CD4-positive, alpha-beta memory T cell (primary cell): ENCODE results near the gene MORN1. TPM values are rescaled to one million over a fixed set of nuclear protein-coding genes. Genes with fewer than 3 reads are reported as not detected.

ENCODE experiments used
- CTCF ChIA-PET: fragments of 350-600 bp; sonication (Branson Sonifier 250); formaldehyde crosslinking; loops from one replicate; lab custom pipeline; 2021; ENCODE audit warnings: inconsistent platforms; ENCODE audit not compliant: partially characterized antibody; lab: Charles Lee
- POLR2A ChIA-PET: fragments of 350-600 bp; sonication (Branson Sonifier 250); formaldehyde crosslinking; loops from one replicate; lab custom pipeline; 2021; ENCODE audit not compliant: partially characterized antibody; lab: Charles Lee
- DNase-seq, 5 donors: peaks; one replicate each; pipeline versions ENCODE4 v3.0.0 to v3.0.0-alpha.2; 2020 to 2022; ENCODE audit warnings: mixed read lengths in 1 of 5
- H3K27ac ChIP-seq: one replicate; pipeline ENCODE4 v1.7.0; 2013; ENCODE audit warnings: low read depth, low read length
- H3K27me3 ChIP-seq: 2 replicates; pipeline ENCODE4 v1.7.0; 2013; ENCODE audit warnings: mild to moderate bottlenecking, low read length, moderate library complexity; ENCODE audit not compliant: insufficient read depth
- H3K36me3 ChIP-seq: 2 replicates; pipeline ENCODE4 v1.7.0; 2013; ENCODE audit warnings: mild to moderate bottlenecking, low read length, moderate library complexity; ENCODE audit not compliant: insufficient read depth
- H3K4me1 ChIP-seq: 2 replicates; pipeline ENCODE4 v1.7.0; 2013; ENCODE audit warnings: mild to moderate bottlenecking, low read length, moderate library complexity; ENCODE audit not compliant: insufficient read depth
- H3K4me3 ChIP-seq, 2 donors: one replicate each; pipeline ENCODE4 v1.7.0; 2013; ENCODE audit warnings: low read length in 2 of 2, mild to moderate bottlenecking in 1 of 2
- H3K9me3 ChIP-seq, 2 donors: one replicate each; pipeline ENCODE4 v1.7.0; 2013; ENCODE audit warnings: low read length in 2 of 2, control low read depth in 1 of 2; ENCODE audit not compliant: control insufficient read depth in 1 of 2
- H3K27ac Mint-ChIP-seq, 7 donors: one replicate each; pipeline ENCODE4 v1.8.0; 2020 to 2021; ENCODE audit warnings: mixed read lengths in 7 of 7, mild to moderate bottlenecking in 6 of 7, inconsistent platforms in 3 of 7, moderate library complexity in 3 of 7
- H3K27me3 Mint-ChIP-seq, 2 donors: one replicate each; pipeline ENCODE4 v1.8.0; 2020 to 2021; ENCODE audit warnings: mixed read lengths in 2 of 2
- H3K36me3 Mint-ChIP-seq, 2 donors: one replicate each; pipeline ENCODE4 v1.8.0; 2020 to 2021; ENCODE audit warnings: mixed read lengths in 2 of 2, inconsistent platforms in 1 of 2, mild to moderate bottlenecking in 1 of 2
- H3K4me1 Mint-ChIP-seq, 4 donors: one replicate each; pipeline ENCODE4 v1.8.0; 2020 to 2021; ENCODE audit warnings: mixed read lengths in 4 of 4, mild to moderate bottlenecking in 1 of 4
- H3K4me3 Mint-ChIP-seq, 8 donors: one replicate each; pipeline ENCODE4 v1.8.0; 2020 to 2021; ENCODE audit warnings: mixed read lengths in 8 of 8, mild to moderate bottlenecking in 7 of 8, moderate library complexity in 6 of 8, inconsistent platforms in 3 of 8
- H3K9me3 Mint-ChIP-seq, 8 donors: one replicate each; pipeline ENCODE4 v1.8.0; 2020 to 2021; ENCODE audit warnings: mixed read lengths in 8 of 8, mild to moderate bottlenecking in 5 of 8, inconsistent platforms in 3 of 8, moderate library complexity in 1 of 8
- intact Hi-C: fragments of 100-400 bp; cut with micrococcal nuclease; formaldehyde crosslinking; loops from one replicate; pipeline ENCODE4 v1.15.1; 2023
- polyA plus RNA-seq, 2 donors: library from polyadenylated mRNA; unstranded; fragments of 300-500 nt; fragmentation: Illumina TruSeq; gene quantifications; one replicate each; pipeline ENCODE4 v1.2.3, GENCODE V29; 2021
- total RNA-seq, 2 experiments: library from RNA; stranded (reverse); gene quantifications; one replicate each; pipeline ENCODE4 v1.2.3, GENCODE V29; 2021

MORN1 gene
- total and polyA plus RNA-seq, 4 experiments from 2014 or later, result 1.9 to 15.3 (median 7.4) TPM

DNA sequence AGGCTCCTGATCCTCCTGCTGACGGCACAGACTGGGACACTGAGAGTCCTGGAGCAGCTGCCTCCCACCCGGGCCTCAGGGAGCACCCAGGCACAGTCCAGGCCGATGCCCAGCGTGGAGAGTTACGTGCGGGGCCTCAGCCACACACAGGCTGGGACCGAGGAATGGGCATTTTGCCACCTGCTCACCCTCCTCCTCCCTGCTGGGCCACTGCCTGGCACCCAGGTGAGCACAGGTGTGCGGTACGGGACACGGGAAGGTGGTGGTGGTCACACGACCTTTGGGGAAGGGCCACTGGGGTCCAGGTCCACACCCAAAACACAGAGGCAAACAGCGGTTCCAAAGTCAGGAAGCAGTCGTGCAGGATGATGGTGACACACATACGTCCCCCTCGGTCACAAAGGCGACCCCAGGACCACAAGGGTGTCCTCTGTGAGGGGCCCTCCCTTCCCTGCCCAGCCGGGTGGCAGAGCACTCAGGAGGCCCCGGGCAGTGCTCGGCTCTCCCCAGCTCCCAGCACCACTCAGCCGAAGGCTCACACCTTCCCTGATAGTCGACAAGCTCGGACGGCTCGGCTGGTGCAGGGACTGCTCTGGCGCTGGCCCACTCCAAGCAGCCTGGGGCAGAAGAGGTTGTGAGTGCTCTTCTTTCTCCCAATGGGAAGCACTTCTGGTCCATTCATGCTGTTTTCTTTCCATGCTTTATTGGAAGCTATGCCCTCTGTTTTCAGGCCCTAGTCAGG lies 14.3 kb downstream of the MORN1 start:
- H3K27ac ChIP-seq, result no peak overlapping the region
- H3K4me3 ChIP-seq, result no peak overlapping the region
- no peak overlapping the region for H3K27ac Mint-ChIP-seq
- intact Hi-C loops, result no loop called here
- H3K4me1 Mint-ChIP-seq, result peaks cover 0 to 3% (median 0%) of the 10 kb centered on the region in 4 donors
- ChIA-PET POLR2A (interaction anchor here (1.6 kb wide), 1 partner anchor 182 kb away, joined by 4 read pairs; the partner anchor contains the start of gene FAAP20), CTCF (interaction anchor here (10.5 kb wide), 1 partner anchor 182 kb away, joined by 236 read pairs; the partner anchor contains the start of gene FAAP20)
- no peak for DNase-seq
- peaks cover 4% of the 10 kb centered on the region for H3K4me1 ChIP-seq
- H3K9me3 ChIP-seq, result no peaks in the 10 kb centered on the region
- H3K36me3 Mint-ChIP-seq, result no peaks in the 10 kb centered on the region
- no peak overlapping the region for H3K4me3 Mint-ChIP-seq
- no peaks in the 10 kb centered on the region for H3K27me3 ChIP-seq
- H3K9me3 Mint-ChIP-seq, result no peaks in the 10 kb centered on the region
- no peaks in the 10 kb centered on the region for H3K27me3 Mint-ChIP-seq
- no peaks in the 10 kb centered on the region for H3K36me3 ChIP-seq

DNA sequence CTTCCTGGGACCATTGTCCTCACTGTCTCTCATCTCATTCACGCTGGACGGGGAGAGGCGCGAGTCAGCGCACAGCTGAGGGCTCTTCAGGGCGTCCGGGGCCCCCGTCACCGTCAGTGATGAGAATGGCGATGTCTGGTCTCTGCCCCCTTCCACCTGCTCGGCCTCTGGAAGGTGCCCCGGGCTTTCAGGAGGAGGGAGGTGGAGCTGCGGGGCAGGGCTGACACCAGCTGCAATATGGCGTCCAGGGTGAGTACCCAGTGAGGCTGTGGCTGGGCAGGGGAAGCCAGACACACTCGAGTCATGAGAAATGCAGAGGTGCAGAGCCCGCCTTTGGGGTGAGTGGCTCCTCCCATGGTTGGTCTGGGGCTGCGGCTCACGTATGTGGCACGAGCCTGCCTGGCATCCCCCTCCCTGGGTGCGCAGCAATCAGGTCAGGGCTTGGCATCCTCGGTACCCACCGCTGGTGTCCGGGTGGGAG lies 15.1 kb downstream of the MORN1 start:
- H3K4me3 Mint-ChIP-seq, result no peak overlapping the region
- no peaks in the 10 kb centered on the region for H3K4me1 Mint-ChIP-seq
- Histone ChIP-seq H3K36me3 (no peaks in the 10 kb centered on the region), H3K27ac (no peak overlapping the region), H3K9me3 (no peaks in the 10 kb centered on the region), H3K27me3 (no peaks in the 10 kb centered on the region), H3K4me1 (no peaks in the 10 kb centered on the region), H3K4me3 (no peak overlapping the region)
- POLR2A ChIA-PET, result interaction anchor here (1.6 kb wide), 1 partner anchor 181 kb away, joined by 4 read pairs; the partner anchor contains the start of gene FAAP20
- no peaks in the 10 kb centered on the region for H3K9me3 Mint-ChIP-seq
- H3K27me3 Mint-ChIP-seq, result no peaks in the 10 kb centered on the region
- intact Hi-C loops, result no loop called here
- H3K27ac Mint-ChIP-seq, result no peak overlapping the region
- CTCF ChIA-PET, result interaction anchor here (10.5 kb wide), 1 partner anchor 181 kb away, joined by 236 read pairs; the partner anchor contains the start of gene FAAP20
- no peaks in the 10 kb centered on the region for H3K36me3 Mint-ChIP-seq
- no peak for DNase-seq

DNA sequence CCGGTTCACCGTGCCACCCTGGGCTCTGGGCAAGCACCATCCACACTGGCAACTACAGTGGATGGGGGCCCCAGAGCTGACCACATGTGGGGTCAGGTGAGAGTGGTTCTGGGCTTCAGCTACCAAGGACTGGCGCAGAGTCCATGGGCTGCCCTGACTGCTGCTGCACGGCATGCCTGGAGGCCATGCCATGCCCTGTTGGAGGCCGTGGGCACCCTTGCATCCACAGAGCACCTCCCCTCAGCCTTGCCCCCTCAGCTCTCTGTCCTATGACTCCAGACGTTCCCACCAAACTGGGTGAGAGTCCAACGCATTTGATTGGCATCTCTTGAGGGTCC lies 15.5 kb downstream of the MORN1 start:
- Histone ChIP-seq H3K36me3 (no peaks in the 10 kb centered on the region), H3K9me3 (no peaks in the 10 kb centered on the region), H3K27me3 (no peaks in the 10 kb centered on the region), H3K4me3 (no peak overlapping the region), H3K4me1 (no peaks in the 10 kb centered on the region), H3K27ac (no peak overlapping the region)
- no peak for DNase-seq
- H3K9me3 Mint-ChIP-seq, result no peaks in the 10 kb centered on the region
- ChIA-PET POLR2A (no interaction called here), CTCF (interaction anchor here (10.5 kb wide), 1 partner anchor 181 kb away, joined by 236 read pairs; the partner anchor contains the start of gene FAAP20)
- H3K27ac Mint-ChIP-seq, result no peak overlapping the region
- no peaks in the 10 kb centered on the region for H3K36me3 Mint-ChIP-seq
- H3K27me3 Mint-ChIP-seq, result no peaks in the 10 kb centered on the region
- H3K4me1 Mint-ChIP-seq, result no peaks in the 10 kb centered on the region
- intact Hi-C loops, result no loop called here
- no peak overlapping the region for H3K4me3 Mint-ChIP-seq

- CTCF ChIA-PET, result interaction anchor here (10.5 kb wide), 1 partner anchor 180 kb away, joined by 236 read pairs; the partner anchor contains the start of gene FAAP20
- Histone ChIP-seq H3K27ac (no peak overlapping the region), H3K4me3 (no peak overlapping the region), H3K27me3 (no peaks in the 10 kb centered on the region), H3K4me1 (no peaks in the 10 kb centered on the region), H3K36me3 (no peaks in the 10 kb centered on the region), H3K9me3 (no peaks in the 10 kb centered on the region)
- intact Hi-C loops, result no loop called here
- Mint-ChIP-seq H3K4me1 (no peaks in the 10 kb centered on the region), H3K27me3 (no peaks in the 10 kb centered on the region), H3K27ac (no peak overlapping the region), H3K4me3 (no peak overlapping the region), H3K36me3 (no peaks in the 10 kb centered on the region), H3K9me3 (no peaks in the 10 kb centered on the region)
- DNase-seq, result no peak
- POLR2A ChIA-PET, result no interaction called here
These were observed 16.0 kb downstream of the MORN1 start for GRCh38 chr1:2375246-2375922.

DNA sequence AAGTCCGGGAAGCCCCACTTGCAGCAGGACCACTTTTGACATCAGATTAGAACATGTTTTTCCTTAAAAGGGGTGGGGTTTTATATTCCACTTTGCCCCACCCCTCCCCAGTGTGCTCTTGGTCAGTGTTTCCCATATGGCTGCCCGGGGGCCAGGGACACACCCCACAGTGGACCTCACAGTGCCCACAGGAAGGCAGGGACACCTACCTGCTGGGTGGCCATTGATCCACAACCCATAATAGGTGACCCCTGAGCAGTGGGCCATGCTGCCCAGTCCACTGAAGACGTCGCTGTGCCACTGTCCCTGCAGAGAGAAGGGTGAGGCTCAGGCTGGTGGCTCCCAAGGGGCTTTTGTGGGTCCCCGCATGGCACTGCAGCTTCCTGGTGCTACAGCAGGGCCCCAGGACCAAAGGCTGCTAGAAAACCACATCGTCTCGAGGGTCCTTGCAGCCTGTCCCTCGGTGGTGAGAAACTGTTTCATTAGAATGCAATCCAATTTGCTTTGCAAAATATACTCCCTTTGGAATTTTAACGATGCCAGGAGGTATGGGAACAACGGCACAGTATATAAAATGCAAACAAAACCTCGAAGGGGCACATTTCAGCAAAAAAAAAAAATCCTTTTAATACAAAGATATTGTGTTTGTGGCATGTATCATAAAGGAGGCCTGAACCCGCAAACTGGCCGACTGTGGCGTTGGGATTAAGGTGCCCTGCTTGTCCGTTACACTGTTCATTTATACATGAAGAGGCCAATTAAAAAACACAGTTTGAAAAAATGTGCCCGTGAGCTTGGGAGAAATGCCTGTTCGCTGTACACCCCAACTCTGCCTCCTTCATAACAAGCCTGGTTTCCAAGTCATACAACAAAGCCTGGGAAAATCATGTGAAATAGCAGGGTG lies 16.9 kb downstream of the MORN1 start:
- no peaks in the 10 kb centered on the region for H3K4me1 ChIP-seq
- no peaks in the 10 kb centered on the region for H3K36me3 ChIP-seq
- intact Hi-C loops, result no loop called here
- Mint-ChIP-seq H3K27me3 (no peaks in the 10 kb centered on the region), H3K4me1 (no peaks in the 10 kb centered on the region), H3K36me3 (no peaks in the 10 kb centered on the region), H3K9me3 (no peaks in the 10 kb centered on the region), H3K4me3 (no peak overlapping the region), H3K27ac (peak overlapping the region in 1 of 7 donors; percentile 51)
- ChIA-PET POLR2A (no interaction called here), CTCF (no interaction called here)
- no peaks in the 10 kb centered on the region for H3K9me3 ChIP-seq
- DNase-seq, result no peak
- no peaks in the 10 kb centered on the region for H3K27me3 ChIP-seq
- H3K27ac ChIP-seq, result no peak overlapping the region
- H3K4me3 ChIP-seq, result no peak overlapping the region

- H3K27me3 Mint-ChIP-seq, result no peaks in the 10 kb centered on the region
- ChIA-PET POLR2A (no interaction called here), CTCF (no interaction called here)
- Histone ChIP-seq H3K27ac (no peak overlapping the region), H3K36me3 (no peaks in the 10 kb centered on the region), H3K27me3 (no peaks in the 10 kb centered on the region), H3K9me3 (no peaks in the 10 kb centered on the region), H3K4me1 (no peaks in the 10 kb centered on the region), H3K4me3 (no peak overlapping the region)
- intact Hi-C loops, result no loop called here
- no peaks in the 10 kb centered on the region for H3K36me3 Mint-ChIP-seq
- no peaks in the 10 kb centered on the region for H3K9me3 Mint-ChIP-seq
- H3K4me3 Mint-ChIP-seq, result no peak overlapping the region
- DNase-seq, result no peak
- no peaks in the 10 kb centered on the region for H3K4me1 Mint-ChIP-seq
- H3K27ac Mint-ChIP-seq, result no peak overlapping the region
These were observed 17.7 kb downstream of the MORN1 start for GRCh38 chr1:2373551-2374251.
